Left cardiac atrium (tissue), 4 donors: Measurements from ENCODE around the gene C17orf100. TPM values are rescaled to one million over a fixed set of nuclear protein-coding genes. Genes with fewer than 3 reads are reported as not detected.
"Not testable (repeated sequence)": the region's sequence is repeated elsewhere in the genome, so short reads cannot be mapped to it uniquely, and the experiment has no call there.

Experiments used
- ATAC-seq, 2 donors: fragments of 200-7000 bp; cut with Tn5 transposase; one replicate each; pipeline ENCODE4 v1.9.1; 2020; ENCODE audit warnings: mild to moderate bottlenecking in 2 of 2, moderate library complexity in 2 of 2
- DNase-seq: peaks from one replicate; pipeline ENCODE4 v3.0.0-alpha.2; 2020
- intact Hi-C, 2 donors: fragments of 100-400 bp; cut with DNase I; formaldehyde crosslinking; loops; one replicate each; pipeline versions ENCODE4 v1.14.1 to v1.15.1; 2022 to 2023
- total RNA-seq, 2 donors: library from RNA; stranded (reverse); fragmentation: NEBNext Ultra II Directional; extraction: Animal tissue kit (Norgen Biotek cat#: 25700); gene quantifications; one replicate each; pipeline ENCODE4 v1.2.1, GENCODE V29; 2021
- donor health status: DM: no; HTN: yes; CAD: no.
- donor health status: DM: no; HTN: yes; CAD: no; lungs with severe emphysema.
- donor health status: DM: yes; HTN: yes; CAD: no.
- donor health status: Dilated cardiomyopathy.

Gene C17orf100
- total RNA-seq, 2 donors from 2014 or later = 0.59 to 0.63 TPM

DNA sequence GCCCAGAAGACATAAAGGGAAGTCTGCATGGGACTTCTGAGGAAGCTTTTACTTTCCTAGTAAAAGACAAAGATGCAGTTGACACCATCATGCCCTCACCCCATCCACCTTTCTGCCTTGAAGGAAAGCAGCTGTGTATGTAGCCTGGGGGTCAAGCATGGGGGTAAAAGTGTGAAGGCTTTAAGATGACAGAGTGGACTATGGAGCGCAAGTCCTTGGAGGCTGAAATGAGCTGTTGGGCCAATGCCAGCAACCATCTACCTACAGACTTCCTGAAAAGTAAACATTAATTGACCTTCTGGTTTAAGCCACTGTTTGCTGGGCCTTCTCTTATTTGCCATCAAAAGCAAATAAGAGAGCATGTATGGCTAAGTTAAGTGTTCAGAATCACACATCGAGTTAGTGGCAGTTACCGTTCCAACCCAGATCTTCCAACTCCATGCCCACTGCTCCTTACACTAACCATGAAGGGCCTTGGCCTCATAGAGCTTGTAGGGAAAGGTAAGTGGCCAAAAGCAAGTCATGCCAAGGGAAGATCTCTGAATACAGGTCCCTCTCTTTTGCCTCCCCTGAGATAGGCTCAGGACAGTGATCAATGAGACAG, 31.6 kb downstream of the C17orf100 start:
- intact Hi-C loops = no loop called here
- no peak for ATAC-seq
- no peak for DNase-seq

GRCh38 chr17:6683730-6684459, 32.3 kb downstream of the C17orf100 start:
- ATAC-seq (no peak), DNase-seq (no peak)
- intact Hi-C loops = no loop called here

GRCh38 chr17:6684460-6684783, 32.9 kb downstream of the C17orf100 start:
- DNase-seq = no peak
- ATAC-seq = no peak
- intact Hi-C loops = no loop called here

DNA sequence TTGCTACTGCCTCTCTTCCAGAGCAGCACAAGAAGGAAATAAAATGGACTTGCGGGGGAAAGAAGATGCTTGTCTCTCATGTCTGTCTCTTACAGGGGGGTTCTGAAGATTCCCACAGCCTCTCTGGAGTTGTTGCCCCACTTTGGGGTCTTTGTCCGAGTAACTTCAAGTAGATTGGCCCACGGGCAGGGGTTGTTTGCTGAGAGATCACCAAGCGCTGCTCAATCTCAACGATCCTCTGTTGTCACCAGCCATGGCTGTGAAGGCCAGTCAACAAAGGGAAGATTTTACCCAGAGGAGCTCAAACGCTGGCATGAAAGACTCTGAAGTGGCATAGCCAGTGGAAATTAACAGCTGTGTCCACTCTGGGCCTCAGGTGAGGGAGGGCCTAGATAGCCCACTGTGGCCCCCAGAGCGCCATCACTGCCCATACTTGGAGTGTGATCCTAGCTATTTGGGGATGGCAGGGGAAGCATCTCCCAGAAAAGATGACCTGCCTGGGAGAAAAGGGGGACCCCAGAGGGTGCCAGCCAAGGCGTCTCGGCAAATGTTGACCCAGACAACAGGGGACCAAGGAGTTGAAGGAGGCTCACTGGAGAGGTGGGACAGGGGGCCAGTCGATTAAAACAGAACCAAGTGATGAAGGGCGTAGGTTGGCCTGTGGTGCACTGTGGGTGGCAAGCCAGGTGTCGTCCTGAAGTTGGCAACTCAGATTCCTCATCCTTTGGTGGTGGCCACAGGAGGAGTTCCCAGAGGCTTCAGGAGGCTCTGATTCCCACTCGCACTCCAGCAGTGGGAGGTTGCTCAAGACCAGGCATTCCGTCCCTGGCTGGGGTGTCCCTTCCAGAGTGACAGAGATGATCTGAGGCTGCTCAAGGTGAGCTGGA, 33.6 kb downstream of the C17orf100 start:
- DNase-seq = no peak
- intact Hi-C loops = no loop called here
- no peak for ATAC-seq

DNA sequence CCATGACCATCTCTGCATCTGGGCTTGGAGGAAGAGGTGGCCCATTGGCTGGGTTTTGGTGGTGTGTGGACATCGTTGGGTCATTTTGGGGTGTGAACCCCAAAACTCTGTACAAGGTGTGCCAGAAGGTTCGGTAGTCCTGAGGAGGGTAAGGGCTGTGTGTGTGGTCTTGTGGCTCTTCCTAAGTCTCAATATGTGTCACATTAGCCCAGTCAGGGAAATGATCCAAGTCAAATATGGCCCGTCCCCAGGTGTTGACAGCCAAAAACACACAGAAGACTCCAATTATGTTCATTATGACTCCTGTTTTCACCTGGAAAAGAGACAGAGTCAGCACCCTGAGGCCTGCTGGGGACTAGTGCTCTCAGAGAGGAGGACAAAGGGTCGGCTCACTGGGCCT, 34.5 kb downstream of the C17orf100 start:
- DNase-seq (no peak), ATAC-seq (no peak)
- intact Hi-C loops = no loop called here

DNA sequence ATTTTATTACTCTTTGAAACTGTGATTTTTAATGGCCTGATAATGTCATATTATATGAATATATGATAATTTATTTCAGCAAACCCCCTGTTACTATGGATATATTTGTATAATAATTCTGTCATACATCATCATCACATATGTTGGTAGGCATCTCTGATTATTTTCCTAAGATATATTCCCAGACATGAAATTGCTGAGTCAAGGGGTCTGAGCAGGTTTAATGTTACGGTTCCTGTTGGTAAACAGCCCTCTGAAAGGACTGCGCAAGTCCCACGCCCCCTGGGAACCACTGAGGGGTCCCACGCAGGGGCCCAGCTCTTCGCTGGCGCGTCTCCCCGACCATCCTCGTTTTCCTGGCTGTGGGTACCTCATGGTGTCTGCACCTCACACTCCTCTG, 37.4 kb downstream of the C17orf100 start:
- intact Hi-C loops = no loop called here

DNA sequence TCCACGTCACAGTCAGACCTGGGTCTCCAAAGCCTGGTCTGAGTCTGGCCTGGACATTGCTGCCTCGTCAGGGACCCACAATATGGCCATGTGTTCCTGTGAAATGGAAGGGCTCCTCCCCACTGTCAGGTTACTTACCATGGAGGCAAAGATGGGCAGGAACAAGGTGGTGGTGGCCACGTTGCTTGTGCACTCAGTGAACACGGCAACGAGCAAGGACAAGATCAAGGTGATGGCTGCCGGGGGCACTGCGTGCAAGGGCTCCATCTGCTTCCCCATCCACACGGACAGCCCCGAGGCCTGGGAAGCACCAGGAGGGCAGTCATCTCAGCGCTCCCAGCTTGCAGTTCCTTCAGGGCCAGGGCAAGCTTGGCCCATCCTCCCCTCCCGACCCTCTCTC, 39.1 kb downstream of the C17orf100 start:
- intact Hi-C loops = no loop called here

More for the DNA sequence above, 37.4 kb downstream of the C17orf100 start:
- no peak for DNase-seq
- no peak for ATAC-seq

DNA sequence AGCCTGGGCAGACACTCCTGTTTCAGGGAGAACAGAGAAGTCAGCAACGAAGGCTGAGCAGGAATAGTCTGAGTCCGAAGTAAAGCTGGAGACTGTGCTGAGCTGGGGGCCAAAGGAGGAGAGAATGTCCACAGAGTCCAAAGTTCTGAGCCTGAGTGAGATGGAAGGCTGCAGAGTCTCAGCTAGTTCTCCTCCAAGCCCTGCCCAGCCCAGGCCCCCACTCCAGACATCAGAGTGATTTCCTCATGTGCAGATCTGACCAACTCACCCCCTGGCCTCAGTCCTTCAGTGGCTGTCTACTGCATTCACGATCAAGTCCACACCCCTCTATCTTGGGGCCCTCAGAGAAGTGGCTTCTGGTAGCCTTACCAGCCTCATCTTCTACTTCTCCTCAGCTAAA, 40.0 kb downstream of the C17orf100 start:
- ATAC-seq (no peak), DNase-seq (no peak)
- intact Hi-C loops = no loop called here

More for the DNA sequence above, 39.1 kb downstream of the C17orf100 start:
- ATAC-seq = no peak
- DNase-seq = no peak

GRCh38 chr17:6691958-6692357, 40.4 kb downstream of the C17orf100 start:
- DNase-seq, intact Hi-C loops, ATAC-seq: not testable (repeated sequence)

DNA sequence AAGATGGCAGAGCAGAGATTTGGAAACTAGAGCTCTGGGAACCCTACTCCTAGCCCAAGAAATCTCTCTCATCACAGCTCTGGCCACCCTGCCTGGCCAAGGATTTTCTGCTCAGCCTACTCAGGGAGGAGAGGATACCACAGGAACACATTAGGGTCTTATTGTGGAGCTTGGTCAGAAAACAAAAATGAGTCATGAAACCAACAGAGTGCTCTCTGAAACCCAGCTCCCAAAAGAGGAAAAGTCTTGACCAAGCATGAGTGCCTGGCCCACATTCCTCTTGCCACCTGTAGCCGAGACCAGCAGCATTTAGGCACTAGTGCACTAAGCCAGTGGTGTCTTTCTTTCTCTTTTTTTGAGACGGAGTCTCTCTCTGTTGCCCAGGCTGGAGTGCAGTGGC, 43.5 kb downstream of the C17orf100 start:
- intact Hi-C loops = no loop called here
- ATAC-seq (no peak), DNase-seq (no peak)

DNA sequence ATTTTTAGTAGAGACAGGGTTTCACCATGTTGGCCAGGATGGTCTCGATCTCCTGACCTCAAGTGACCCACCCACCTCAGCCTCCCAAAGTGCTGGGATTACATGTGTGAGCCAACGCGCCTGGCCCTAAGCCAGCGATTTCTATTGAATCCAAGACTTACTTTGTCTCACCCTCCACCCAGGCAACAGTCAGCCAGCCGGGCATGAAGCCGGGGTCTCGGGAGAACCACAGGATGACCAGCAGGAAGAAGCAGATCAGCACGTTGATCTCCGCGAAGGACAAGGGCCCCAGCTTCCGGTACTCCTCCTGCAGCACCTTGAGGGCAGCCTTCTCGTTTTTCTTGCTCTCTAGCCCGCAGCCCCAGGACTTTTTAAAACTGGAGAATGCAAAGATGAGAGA, 44.0 kb downstream of the C17orf100 start:
- DNase-seq (no peak), ATAC-seq (no peak)
- intact Hi-C loops = no loop called here

- ATAC-seq (no peak), DNase-seq (no peak)
- intact Hi-C loops = no loop called here
Measured at GRCh38 chr17:6696906-6697305, 45.3 kb downstream of the C17orf100 start.

GRCh38 chr17:6698004-6698403, 46.4 kb downstream of the C17orf100 start:
- DNase-seq (no peak), ATAC-seq (no peak)
- intact Hi-C loops = no loop called here

- DNase-seq (no peak), ATAC-seq (no peak)
- intact Hi-C loops = no loop called here
Measured at GRCh38 chr17:6699997-6700947, 48.7 kb downstream of the C17orf100 start.

DNA sequence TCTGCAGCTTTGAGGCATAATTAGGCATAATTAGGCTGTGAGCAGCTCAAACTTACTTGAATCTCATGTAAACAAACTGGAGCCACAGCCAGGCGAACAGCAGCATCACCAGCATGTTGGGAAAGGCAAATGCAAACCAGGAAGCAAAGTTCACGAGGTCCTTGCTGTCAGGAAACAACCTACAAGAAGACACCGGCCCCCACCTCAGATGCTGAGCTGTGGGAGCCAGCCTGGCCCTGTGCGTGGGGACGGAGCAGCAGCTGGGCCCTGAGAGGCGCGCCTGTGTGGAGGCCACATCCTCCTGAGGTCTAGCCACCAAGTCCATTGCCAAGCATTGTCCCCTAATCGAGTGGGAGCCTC, 49.4 kb downstream of the C17orf100 start:
- intact Hi-C loops = no loop called here
- no peak for ATAC-seq
- DNase-seq = no peak

GRCh38 chr17:6701719-6702118, 50.2 kb downstream of the C17orf100 start:
- peak in 1 of 2 donors; percentile 54 for ATAC-seq
- intact Hi-C loops = no loop called here
- peak; percentile 39 for DNase-seq

DNA sequence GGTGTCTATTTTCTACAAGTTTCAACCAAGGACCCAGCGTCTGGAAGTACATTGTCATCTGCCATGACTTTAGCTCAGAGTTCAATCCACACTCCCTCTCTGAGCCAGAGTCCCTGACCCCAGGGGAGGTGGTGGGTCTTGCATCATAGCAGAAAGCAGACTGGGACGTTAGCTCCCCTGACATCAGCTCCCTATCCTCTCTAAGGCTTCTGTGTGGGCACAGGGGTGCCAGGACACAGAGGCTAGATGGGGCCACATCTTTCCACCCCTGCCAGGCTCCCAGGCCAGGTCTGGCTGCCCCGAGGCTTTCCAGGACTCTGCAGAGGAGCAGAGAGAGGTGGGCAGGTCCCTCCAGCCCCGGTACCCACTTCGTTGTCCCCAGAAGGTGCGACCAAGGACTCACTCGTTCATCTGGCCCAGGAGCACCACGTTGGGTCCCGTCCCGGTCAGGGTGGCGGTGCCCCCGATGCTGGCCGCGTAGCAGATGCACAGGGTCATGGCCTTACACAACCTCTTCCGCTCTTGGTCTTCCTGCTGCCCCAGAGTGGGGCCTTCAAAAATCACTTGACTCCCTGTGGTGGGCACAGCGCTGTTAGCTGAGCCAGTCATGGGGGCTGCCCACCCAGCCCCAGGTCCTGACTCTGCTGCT, 51.1 kb downstream of the C17orf100 start:
- intact Hi-C loops = no loop called here
- DNase-seq (no peak), ATAC-seq (no peak)
